Peyer's patch (tissue), 4 donors: Measurements from ENCODE around the gene DKK3.

Experiments used
- POLR2A ChIP-seq, 2 donors: fragments of 450-650 bp; IDR thresholded peaks; one replicate each; pipeline ENCODE4 v1.5.1; 2017; ENCODE audit warnings: antibody characterized with exemption in 2 of 2, mild to moderate bottlenecking in 2 of 2, moderate library complexity in 2 of 2
- TF ChIP-seq, protein P1 (sequence below), 6 experiments: fragments of 450-650 bp in 4 of 6; fragments of 200-600 bp in 2 of 6; sonication (generic) in 1 of 6; IDR thresholded peaks; one replicate each; pipeline ENCODE4 v1.5.1; 2017 to 2019; ENCODE audit warnings: antibody characterized with exemption in 6 of 6, mild to moderate bottlenecking in 3 of 6, moderate library complexity in 1 of 6

DNA sequence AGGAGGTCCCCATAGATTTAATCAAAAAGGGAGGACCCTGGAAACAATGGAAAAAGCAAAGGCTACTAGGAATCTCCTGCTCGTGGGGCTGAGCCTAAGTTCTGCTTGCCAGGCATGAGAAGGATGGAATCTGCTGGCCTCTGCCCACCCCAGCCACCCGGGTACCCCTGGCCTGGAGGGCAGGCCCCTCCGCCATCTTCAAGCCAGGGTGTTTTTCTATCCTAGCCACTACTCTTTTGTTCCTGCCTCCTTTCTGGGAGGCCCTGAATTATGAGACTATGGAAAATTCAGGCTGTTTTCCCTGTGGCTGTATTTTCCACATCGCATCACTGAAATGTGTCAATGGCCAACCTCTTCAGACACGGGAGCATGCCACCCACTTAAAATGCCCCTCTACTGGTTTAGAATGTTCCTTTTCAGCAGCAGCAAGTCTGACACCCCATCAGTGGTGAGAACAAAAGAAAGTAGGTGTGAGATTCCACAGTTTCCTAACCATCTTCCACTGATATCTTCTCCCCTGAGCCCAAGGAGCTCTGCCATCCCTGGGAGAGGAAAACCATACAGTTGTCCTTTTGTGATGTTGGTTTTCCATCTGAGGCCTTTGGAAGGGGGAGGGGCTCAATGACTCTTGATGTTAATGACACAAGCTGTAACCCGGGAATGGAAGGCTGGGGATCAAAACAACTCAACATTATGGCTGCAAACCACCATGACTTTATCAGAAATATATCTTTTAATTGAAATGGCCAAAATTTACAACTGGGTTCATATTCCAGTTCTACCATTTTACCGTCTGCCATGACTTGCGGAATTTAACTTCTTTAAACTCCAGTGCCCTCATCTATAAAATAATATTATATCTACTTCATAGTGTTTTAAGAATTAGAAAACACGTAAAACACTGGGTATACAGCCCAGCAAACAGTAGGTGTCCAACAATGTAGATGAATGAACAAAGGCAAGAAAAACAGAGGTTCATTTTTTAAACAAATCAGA, 22.2 kb downstream of the DKK3 start:
- no peak for TF ChIP-seq POLR2A (IDR thresholded peaks at IDR 0.05)
- TF ChIP-seq, protein P1, sequence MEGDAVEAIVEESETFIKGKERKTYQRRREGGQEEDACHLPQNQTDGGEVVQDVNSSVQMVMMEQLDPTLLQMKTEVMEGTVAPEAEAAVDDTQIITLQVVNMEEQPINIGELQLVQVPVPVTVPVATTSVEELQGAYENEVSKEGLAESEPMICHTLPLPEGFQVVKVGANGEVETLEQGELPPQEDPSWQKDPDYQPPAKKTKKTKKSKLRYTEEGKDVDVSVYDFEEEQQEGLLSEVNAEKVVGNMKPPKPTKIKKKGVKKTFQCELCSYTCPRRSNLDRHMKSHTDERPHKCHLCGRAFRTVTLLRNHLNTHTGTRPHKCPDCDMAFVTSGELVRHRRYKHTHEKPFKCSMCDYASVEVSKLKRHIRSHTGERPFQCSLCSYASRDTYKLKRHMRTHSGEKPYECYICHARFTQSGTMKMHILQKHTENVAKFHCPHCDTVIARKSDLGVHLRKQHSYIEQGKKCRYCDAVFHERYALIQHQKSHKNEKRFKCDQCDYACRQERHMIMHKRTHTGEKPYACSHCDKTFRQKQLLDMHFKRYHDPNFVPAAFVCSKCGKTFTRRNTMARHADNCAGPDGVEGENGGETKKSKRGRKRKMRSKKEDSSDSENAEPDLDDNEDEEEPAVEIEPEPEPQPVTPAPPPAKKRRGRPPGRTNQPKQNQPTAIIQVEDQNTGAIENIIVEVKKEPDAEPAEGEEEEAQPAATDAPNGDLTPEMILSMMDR (IDR thresholded peaks at IDR 0.05) = no peak
